Activated CD4-positive, alpha-beta memory T cell treated with anti-CD3 and anti-CD28 coated beads for 36 hours (primary cell): ENCODE data around the gene PPP1R12C. TPM values are rescaled to one million over a fixed set of nuclear protein-coding genes. Genes with fewer than 3 reads are reported as not detected.

Experiments used
- CTCF ChIA-PET: fragments of 350-600 bp; sonication (Branson Sonifier 250); formaldehyde crosslinking; loops from one replicate; lab custom pipeline; 2021; ENCODE audit warnings: antibody characterized with exemption, inconsistent platforms; lab: Charles Lee
- POLR2A ChIA-PET: fragments of 350-600 bp; sonication (Branson Sonifier 250); formaldehyde crosslinking; loops from one replicate; lab custom pipeline; 2021; ENCODE audit warnings: antibody characterized with exemption; lab: Charles Lee
- DNase-seq: peaks from one replicate; pipeline ENCODE4 v3.0.0-alpha.2; 2020
- H3K27ac Mint-ChIP-seq: one replicate; pipeline ENCODE4 v1.8.0; 2021; ENCODE audit warnings: mixed read lengths
- H3K27me3 Mint-ChIP-seq: one replicate; pipeline ENCODE4 v1.8.0; 2021; ENCODE audit warnings: mixed read lengths
- H3K36me3 Mint-ChIP-seq: one replicate; pipeline ENCODE4 v1.8.0; 2021; ENCODE audit warnings: mixed read lengths
- H3K4me1 Mint-ChIP-seq: one replicate; pipeline ENCODE4 v1.8.0; 2021; ENCODE audit warnings: low read depth, mixed read lengths
- H3K4me3 Mint-ChIP-seq: one replicate; pipeline ENCODE4 v1.8.0; 2021; ENCODE audit warnings: mild to moderate bottlenecking, mixed read lengths
- H3K9me3 Mint-ChIP-seq: one replicate; pipeline ENCODE4 v1.8.0; 2021; ENCODE audit warnings: mixed read lengths
- intact Hi-C: fragments of 100-400 bp; cut with micrococcal nuclease; formaldehyde crosslinking; loops from one replicate; pipeline ENCODE4 v1.15.1; 2023
- total RNA-seq, 2 experiments: library from RNA; stranded (reverse); gene quantifications; one replicate each; pipeline ENCODE4 v1.2.3, GENCODE V29; 2021

The PPP1R12C gene
- total RNA-seq, 2 experiments from 2014 or later, result 62.7 to 73.2 TPM

DNA sequence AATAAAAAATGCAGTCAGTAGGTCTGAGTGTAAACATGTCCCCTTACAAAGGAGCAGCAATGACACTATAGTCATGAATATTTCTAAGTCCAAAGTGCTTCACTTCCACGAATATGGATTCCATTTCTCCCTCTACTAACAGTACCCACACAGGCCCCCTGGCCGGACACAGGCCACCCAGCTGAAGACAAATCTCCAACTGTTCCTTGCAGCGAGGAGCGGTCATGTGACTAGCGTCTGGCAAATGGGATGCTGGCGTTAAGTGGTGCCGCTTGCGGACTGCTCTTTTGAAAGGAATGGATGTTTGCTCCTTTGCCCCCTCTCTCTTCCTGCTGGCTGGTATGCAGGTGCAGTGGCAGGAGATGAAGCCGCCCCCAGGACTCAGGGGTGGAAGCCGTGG is 16.2 kb downstream of the PPP1R12C start:
- ChIA-PET POLR2A (no interaction called here), CTCF (no interaction called here)
- intact Hi-C loops, result no loop called here
- H3K9me3 Mint-ChIP-seq, result peaks cover 2% of the 10 kb centered on the region
- no peak overlapping the region for H3K4me3 Mint-ChIP-seq
- no peaks in the 10 kb centered on the region for H3K4me1 Mint-ChIP-seq
- H3K36me3 Mint-ChIP-seq, result peaks cover 20% of the 10 kb centered on the region
- H3K27me3 Mint-ChIP-seq, result no peaks in the 10 kb centered on the region
- H3K27ac Mint-ChIP-seq, result no peak overlapping the region
- no peak for DNase-seq

DNA sequence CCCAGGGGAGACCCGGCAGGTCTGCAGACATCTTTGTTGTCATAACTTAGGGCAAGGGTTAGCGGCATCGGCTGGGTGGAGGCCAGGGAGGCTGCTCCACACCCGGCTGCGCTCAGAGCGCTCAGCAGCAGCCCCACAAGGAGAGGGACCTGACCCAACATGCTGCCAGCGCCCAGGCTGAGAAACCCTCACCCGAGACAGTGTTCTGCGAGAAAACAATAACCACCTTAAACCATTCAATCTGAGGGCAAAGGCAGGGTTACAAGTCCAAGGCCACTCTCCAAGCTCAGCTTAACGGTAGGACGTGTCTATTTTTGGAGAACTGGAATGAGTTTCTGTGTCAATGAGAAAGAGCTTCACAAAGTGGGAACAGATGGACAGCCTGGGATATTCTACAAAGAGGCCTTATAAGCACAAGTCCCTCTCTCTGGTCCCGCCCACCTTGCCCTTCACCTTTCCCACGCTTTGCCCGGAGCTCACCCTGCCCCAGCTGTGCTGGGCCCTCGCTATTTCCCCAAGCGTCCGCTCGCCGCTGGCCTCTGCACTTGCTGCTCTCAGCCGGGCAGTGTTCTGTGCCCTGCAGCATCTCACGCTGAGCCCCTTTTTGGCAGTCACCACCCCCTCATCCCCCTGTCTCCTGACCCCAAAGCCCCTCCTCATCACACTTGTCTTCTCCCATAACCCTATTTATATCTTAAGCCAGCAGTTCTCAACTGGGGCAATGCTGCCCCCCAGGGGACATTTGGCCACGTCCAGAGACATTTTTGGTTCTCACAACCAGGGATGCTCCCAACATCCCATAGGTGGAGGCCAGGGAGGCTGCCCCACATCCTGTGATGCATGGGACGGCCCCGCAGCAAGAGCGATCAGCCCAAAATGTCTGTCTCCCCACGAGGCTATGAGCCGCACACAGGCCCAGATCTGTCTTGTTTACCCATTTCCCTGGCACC is 17.6 kb downstream of the PPP1R12C start:
- ChIA-PET POLR2A (no interaction called here), CTCF (interaction anchor here (0.9 kb wide), 1 partner anchor 10 kb away, joined by 3 read pairs; no protein-coding TSS in a partner anchor)

DNA sequence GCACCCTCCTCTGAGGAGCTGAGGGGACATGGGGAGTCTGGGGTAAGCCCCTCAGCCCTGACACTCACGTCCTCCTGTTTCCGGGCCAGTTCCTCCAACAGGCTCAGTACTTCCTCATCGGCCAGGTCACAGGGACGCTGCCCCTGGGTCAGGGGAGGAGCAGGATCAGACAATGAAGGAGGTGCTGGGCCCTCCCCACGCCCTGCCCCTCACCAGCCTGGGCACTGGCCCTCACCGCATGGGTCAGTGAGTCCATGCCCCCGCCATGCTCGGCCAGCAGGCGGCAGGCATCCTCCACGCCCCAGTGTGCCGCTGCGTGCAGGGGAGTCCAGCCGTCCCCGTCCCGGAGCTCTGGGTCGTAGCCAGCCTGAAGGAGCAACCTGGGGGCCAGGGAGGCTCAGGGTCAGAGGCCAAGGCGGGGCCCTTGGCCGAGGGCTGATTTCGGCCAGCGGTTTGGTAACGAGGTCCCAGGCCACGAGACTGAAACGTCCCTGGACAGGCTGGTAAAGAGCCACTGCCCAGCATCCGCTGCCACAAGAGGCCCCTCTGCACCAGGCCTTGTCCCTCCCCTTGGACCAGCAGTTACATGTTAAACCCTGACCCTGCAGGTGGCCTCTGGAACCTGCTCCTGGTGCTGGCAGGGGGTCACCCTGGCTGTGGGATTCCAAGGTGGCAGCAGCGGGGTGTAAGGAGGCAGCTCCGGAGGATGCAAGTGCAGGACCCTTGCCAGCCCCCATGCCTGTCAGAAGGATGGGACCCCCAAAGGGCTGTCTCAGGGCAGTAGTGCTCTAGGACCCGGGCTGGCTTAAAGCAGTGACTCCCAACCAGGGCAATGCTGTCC is 18.5 kb downstream of the PPP1R12C start:
- ChIA-PET POLR2A (no interaction called here), CTCF (interaction anchor here (0.6 to 0.9 kb wide), 2 partner anchors 9 to 10 kb away, joined by 3 to 4 read pairs; no protein-coding TSS in a partner anchor)
- DNase-seq, result no peak
- intact Hi-C loops, result no loop called here
- Mint-ChIP-seq H3K27me3 (no peaks in the 10 kb centered on the region), H3K9me3 (peaks cover 2% of the 10 kb centered on the region), H3K36me3 (peaks cover 21% of the 10 kb centered on the region), H3K27ac (no peak overlapping the region), H3K4me1 (no peaks in the 10 kb centered on the region), H3K4me3 (no peak overlapping the region)

More for the DNA sequence above, 17.6 kb downstream of the PPP1R12C start:
- H3K9me3 Mint-ChIP-seq, result peaks cover 2% of the 10 kb centered on the region
- H3K4me3 Mint-ChIP-seq, result no peak overlapping the region
- DNase-seq, result no peak
- no peaks in the 10 kb centered on the region for H3K4me1 Mint-ChIP-seq
- H3K36me3 Mint-ChIP-seq, result peaks cover 18% of the 10 kb centered on the region
- intact Hi-C loops, result no loop called here
- H3K27ac Mint-ChIP-seq, result no peak overlapping the region
- no peaks in the 10 kb centered on the region for H3K27me3 Mint-ChIP-seq

DNA sequence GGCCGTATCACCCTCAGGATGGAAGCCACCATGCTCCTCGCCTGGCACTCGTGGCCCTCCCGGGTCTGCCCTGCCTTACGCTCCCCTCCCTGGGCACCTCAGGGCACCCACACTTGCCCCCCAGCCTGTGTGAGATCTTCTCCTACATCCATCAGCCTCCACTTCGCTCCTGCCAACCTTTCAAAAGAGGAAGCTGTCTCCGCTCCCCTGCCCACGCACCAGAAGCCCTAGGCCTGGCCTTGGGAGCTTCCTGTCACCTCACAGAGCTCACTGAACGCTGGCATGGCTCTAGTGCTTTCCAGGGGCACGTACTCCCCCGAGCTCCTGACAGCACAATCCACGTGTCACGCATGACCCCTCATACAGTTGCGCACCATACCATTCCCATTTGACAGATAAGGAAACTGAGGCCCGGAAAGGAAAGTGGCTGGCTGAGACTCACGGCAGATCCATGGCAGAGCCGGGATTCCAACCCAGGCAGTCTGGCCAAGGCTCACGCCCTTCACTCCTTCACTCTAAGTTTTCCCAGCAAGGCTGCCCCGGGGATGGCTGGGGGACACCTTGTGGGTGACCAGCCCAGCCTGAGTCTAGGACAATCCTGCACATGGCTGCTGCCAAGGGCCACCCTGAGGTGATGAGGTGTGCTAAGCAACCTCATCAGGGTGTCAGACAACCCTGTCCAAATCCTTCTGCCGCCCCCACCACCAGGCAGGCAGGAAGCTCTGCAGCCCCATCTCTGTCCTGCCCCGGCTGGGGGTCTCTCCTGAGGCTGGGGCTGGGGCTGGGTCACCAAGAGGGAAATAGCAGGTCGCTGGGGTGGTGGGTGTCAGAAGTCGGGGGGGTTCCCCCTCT is 19.3 kb downstream of the PPP1R12C start:
- Mint-ChIP-seq H3K27me3 (no peaks in the 10 kb centered on the region), H3K27ac (no peak overlapping the region), H3K4me1 (no peaks in the 10 kb centered on the region), H3K9me3 (no peaks in the 10 kb centered on the region), H3K4me3 (no peak overlapping the region), H3K36me3 (peaks cover 15% of the 10 kb centered on the region)
- ChIA-PET CTCF (interaction anchor here (0.6 kb wide), 1 partner anchor 10 kb away, joined by 4 read pairs; no protein-coding TSS in a partner anchor), POLR2A (no interaction called here)
- intact Hi-C loops, result no loop called here
- DNase-seq, result no peak

DNA sequence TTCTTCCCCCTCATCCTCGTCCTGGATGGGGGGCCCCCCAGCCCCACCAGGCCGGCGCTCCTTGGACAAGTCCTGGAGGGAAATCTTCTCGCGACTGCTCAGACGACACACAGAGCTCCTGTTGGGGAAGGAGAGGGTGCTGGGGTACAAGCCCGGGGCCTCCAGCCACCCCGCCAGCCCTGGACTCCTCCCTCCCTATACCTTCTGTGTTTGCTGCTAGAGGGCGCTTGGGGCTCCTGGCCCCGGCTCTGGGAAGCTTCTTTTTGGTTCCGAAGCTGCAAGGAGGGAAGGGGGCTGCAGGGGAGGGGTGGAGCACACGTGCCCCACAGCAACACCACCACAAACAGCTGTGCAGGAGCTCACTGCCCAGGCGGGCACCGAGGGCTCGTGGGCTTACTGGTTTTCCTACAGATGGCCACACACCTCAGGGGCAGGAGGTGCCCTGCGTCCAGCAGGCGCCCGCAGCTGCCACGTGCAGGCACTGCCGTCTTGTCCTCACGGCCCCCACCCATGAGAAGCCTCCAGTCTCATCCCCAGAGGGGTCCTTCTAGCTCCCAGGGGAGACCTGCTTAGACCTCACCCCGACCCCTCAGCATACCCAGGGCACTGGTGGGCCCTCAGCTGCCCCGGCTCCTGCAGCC is 21.3 kb downstream of the PPP1R12C start:
- H3K9me3 Mint-ChIP-seq, result no peaks in the 10 kb centered on the region
- H3K36me3 Mint-ChIP-seq, result peaks cover 7% of the 10 kb centered on the region
- no peaks in the 10 kb centered on the region for H3K27me3 Mint-ChIP-seq
- DNase-seq, result no peak
- no peak overlapping the region for H3K4me3 Mint-ChIP-seq
- no peak overlapping the region for H3K27ac Mint-ChIP-seq
- H3K4me1 Mint-ChIP-seq, result no peaks in the 10 kb centered on the region
- ChIA-PET CTCF (no interaction called here), POLR2A (no interaction called here)
- intact Hi-C loops, result no loop called here

DNA sequence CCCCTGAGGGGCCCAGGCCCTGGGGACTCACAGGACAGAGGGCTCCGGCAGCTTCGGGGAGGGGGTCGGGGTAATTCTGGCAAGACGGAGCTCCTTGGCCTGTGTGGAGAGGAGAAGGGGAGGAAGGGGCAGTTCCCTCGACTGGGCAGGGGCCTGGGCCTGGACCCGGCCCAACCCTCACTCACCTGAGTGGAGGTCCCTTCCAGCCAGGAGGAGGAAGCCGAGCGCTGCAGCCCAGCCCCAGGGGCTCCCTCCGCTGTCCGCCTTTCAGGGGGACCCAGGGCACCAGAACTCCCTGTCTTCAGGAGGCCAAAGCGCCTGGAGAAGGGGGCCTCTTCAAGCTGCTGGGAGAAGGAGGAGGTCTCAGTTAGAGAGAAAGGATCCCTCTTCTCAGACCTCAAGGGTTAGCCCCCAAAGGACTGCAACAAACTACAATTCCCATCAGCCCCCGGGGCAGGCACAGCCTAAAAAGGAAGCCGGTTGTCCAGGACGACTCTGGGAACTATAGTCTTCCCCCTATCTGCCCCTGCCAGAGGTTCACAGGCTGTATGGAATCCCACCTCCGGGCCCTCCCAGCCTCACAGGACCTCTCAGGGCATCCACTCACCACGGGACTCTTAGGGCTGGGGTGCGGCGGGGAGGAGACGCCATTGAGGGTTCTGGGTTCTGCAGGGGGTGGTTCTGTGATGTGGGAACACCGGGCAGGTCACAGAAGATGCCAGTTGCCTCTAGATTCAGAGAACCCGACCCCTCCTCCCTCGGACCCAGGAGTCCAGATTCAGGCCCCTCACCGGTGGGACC is 22.0 kb downstream of the PPP1R12C start:
- ChIA-PET POLR2A (no interaction called here), CTCF (no interaction called here)
- no peak for DNase-seq
- no peaks in the 10 kb centered on the region for H3K4me1 Mint-ChIP-seq
- intact Hi-C loops, result no loop called here
- peaks cover 7% of the 10 kb centered on the region for H3K36me3 Mint-ChIP-seq
- no peaks in the 10 kb centered on the region for H3K9me3 Mint-ChIP-seq
- H3K27ac Mint-ChIP-seq, result no peak overlapping the region
- H3K27me3 Mint-ChIP-seq, result no peaks in the 10 kb centered on the region
- H3K4me3 Mint-ChIP-seq, result no peak overlapping the region

DNA sequence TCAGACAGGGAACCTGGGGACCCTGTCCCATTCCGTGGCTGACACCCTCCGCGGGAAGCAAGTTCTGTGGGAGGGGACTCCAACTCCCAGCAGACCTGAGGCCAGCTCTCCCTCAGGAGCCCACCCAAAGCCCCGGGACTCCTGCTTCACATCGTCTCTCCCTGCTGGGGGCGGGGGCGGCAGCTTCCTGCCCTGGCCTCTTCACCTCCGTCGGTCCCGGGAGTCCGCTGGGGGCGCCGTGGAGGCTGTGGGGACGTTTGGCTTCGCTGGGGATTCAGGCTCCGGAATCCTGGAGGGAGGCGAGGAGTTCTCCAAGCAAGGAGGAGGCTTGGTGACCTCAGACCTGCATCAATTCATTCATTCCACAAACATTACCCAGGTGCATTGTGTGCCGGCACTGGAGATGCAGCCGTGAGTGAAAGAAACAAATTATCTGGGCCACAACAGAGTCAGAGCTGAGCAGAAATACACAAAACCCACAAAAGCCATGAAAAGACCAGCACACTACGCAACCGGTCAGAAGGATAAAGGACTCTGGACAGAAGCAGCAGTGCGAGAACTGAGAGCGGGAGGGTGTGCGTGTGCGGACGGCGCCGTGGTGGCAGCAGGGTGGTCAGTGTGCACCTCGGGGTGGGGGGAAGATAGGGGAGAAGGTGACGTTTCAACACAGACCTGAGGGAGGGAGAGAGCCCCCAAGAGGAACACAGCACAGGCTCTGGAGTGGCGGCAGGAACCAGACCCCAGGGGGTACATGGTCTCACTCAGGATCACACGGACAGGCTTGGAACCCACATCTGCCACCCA is 22.8 kb downstream of the PPP1R12C start:
- peaks cover 7% of the 10 kb centered on the region for H3K36me3 Mint-ChIP-seq
- no peaks in the 10 kb centered on the region for H3K27me3 Mint-ChIP-seq
- no peak for DNase-seq
- H3K4me3 Mint-ChIP-seq, result no peak overlapping the region
- no peaks in the 10 kb centered on the region for H3K4me1 Mint-ChIP-seq
- intact Hi-C loops, result no loop called here
- no peaks in the 10 kb centered on the region for H3K9me3 Mint-ChIP-seq
- POLR2A ChIA-PET, result no interaction called here
- no peak overlapping the region for H3K27ac Mint-ChIP-seq
- CTCF ChIA-PET, result no interaction called here

DNA sequence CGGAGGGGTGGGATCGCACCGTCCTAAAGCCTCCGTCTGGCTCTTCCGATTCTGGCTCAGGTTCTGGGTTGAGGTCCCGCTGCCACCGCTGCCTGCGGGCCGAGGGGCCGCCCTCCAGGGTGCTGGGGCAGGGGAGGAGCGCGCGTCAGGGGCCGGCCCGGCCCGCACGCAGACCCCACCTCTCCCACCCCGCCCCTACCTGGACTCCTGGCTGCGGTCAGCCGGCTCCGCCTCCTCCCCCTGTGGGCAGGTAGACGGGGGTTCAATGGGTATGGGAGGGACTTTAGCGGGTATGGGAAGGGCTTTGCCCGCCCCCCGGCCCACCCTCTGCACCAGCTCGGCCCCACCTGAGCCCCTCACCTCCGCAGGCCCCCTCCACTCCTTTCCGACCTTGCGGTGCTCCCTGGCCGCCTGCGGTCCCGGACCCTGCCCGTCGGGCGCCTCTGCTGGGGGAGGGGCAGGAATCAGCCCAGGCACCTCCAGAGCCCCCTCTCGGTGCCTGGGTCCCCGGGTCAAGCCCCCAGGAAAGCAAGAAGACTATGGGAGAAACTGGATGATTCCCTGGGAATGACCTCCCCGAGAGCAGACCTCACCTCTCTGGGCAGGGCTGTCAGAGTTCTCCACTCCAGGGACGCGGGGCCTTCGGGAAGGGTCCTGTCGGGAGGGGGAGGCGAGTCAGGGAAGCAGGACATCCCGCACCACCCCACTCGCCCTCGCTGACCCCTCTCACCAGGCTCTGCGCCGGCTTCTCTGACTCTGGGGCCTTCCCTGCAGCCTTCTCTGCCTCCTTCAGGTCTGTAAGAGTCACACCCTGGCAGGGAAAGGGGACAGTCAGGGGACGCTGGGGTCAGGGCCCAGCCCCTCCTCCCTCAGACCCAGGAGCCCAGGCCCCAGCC is 24.8 kb downstream of the PPP1R12C start:
- Mint-ChIP-seq H3K27me3 (peaks cover 11% of the 10 kb centered on the region), H3K4me3 (no peak overlapping the region), H3K36me3 (peaks cover 9% of the 10 kb centered on the region), H3K9me3 (no peaks in the 10 kb centered on the region), H3K4me1 (peaks cover 11% of the 10 kb centered on the region), H3K27ac (no peak overlapping the region)
- POLR2A ChIA-PET, result no interaction called here
- no peak for DNase-seq
- CTCF ChIA-PET, result no interaction called here
- intact Hi-C loops, result no loop called here

DNA sequence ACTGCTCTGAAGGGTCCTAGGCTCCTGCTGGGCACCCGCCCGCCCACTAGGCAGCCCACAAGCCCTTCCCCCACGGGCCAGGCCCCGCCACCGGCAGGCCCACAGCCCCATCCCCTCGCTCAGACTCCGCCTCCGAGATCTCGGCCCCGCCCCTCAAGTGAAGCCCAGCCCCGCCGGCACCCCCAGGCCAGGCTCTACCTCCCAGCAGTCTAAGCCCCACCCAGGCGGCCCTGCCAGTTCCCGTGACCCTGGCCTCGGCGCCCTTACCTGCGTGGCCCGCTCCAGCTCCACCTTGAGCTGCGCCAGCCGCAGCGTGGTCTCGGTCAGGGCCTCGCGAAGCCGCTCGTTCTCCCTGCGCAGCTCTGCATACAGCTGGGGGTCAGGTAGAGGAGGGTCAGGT is 25.5 kb downstream of the PPP1R12C start:
- intact Hi-C loops, result no loop called here
- DNase-seq, result no peak
- Mint-ChIP-seq H3K4me1 (peaks cover 18% of the 10 kb centered on the region), H3K27me3 (peaks cover 18% of the 10 kb centered on the region), H3K9me3 (no peaks in the 10 kb centered on the region), H3K27ac (no peak overlapping the region), H3K36me3 (peaks cover 11% of the 10 kb centered on the region), H3K4me3 (no peak overlapping the region)
- CTCF ChIA-PET, result no interaction called here
- POLR2A ChIA-PET, result no interaction called here
